GM19397 (cell line): ENCODE measurements around the gene AFF1.
"Not testable (repeated sequence)": the region's sequence is repeated elsewhere in the genome, so short reads cannot be mapped to it uniquely, and the experiment has no call there.

Source experiments
- ATAC-seq: cut with Tn5 transposase; IDR thresholded peaks from one replicate; pipeline ENCODE4 v1.9.1; 2021; ENCODE audit warnings: mild to moderate bottlenecking, moderate library complexity; ENCODE audit not compliant: unreplicated experiment

Gene AFF1

GRCh38 chr4:87031920-87032319 is 97.1 kb downstream of the AFF1 start:
- ATAC-seq: no peak

GRCh38 chr4:87032884-87033533 is 98.2 kb downstream of the AFF1 start:
- no peak for ATAC-seq

GRCh38 chr4:87033902-87034301 is 99.1 kb downstream of the AFF1 start:
- ATAC-seq: no peak

- ATAC-seq: no peak
Measured at GRCh38 chr4:87034527-87034926, 99.7 kb downstream of the AFF1 start.

- ATAC-seq: no peak
Measured at GRCh38 chr4:87035881-87036509, 101.2 kb downstream of the AFF1 start.

- no peak for ATAC-seq
Measured at GRCh38 chr4:87036713-87037112, 101.9 kb downstream of the AFF1 start.

GRCh38 chr4:87037171-87037570 is 102.4 kb downstream of the AFF1 start:
- ATAC-seq: not testable (repeated sequence)

GRCh38 chr4:87037671-87038334 is 103.0 kb downstream of the AFF1 start:
- no peak for ATAC-seq

- no peak for ATAC-seq
Measured at GRCh38 chr4:87038837-87039615, 104.2 kb downstream of the AFF1 start.

- no peak for ATAC-seq
Measured at GRCh38 chr4:87041141-87041540, 106.3 kb downstream of the AFF1 start.

GRCh38 chr4:87042221-87042620 is 107.4 kb downstream of the AFF1 start:
- no peak for ATAC-seq

- ATAC-seq: peak; percentile 56
Measured at GRCh38 chr4:87042986-87043820, 108.4 kb downstream of the AFF1 start.

- ATAC-seq: no peak
Measured at GRCh38 chr4:87044511-87045233, 109.9 kb downstream of the AFF1 start.

- no peak for ATAC-seq
Measured at GRCh38 chr4:87045234-87045558, 110.4 kb downstream of the AFF1 start.

- ATAC-seq: no peak
Measured at GRCh38 chr4:87045659-87046058, 110.8 kb downstream of the AFF1 start.

GRCh38 chr4:87046121-87046551 is 111.3 kb downstream of the AFF1 start:
- ATAC-seq: no peak

GRCh38 chr4:87047281-87047798 is 112.5 kb downstream of the AFF1 start:
- ATAC-seq: no peak

GRCh38 chr4:87049508-87049907 is 114.7 kb downstream of the AFF1 start:
- no peak for ATAC-seq

GRCh38 chr4:87050596-87050995 is 115.8 kb downstream of the AFF1 start:
- no peak for ATAC-seq
